OCI-LY1 (cell line): ENCODE results near the gene NMT1.

Experiments used
- H2AFZ ChIP-seq: fragments of 200-600 bp; sonication (generic), shearing (Covaris generic); 2 replicates; pipeline ENCODE4 v1.6.0; 2014; ENCODE audit warnings: antibody characterized with exemption, mild to moderate bottlenecking, low read length
- H3F3A ChIP-seq: fragments of 200-600 bp; sonication (generic), shearing (Covaris generic); 2 replicates; pipeline ENCODE4 v1.6.0; 2014; ENCODE audit warnings: mild to moderate bottlenecking, antibody characterized with exemption, low read length, moderate library complexity; ENCODE audit not compliant: insufficient read depth
- H3K27ac ChIP-seq: fragments of 200-600 bp; sonication (generic); 2 replicates; pipeline ENCODE4 v1.5.1; 2014; ENCODE audit warnings: low read length, mixed run types, mild to moderate bottlenecking, low read depth; ENCODE audit not compliant: poor library complexity, severe bottlenecking
- H3K27me3 ChIP-seq: fragments of 200-600 bp; sonication (generic); 2 replicates; pipeline ENCODE4 v1.6.0; 2014; ENCODE audit warnings: antibody characterized with exemption, mild to moderate bottlenecking, low read length, moderate library complexity; ENCODE audit not compliant: insufficient read depth
- H3K36me3 ChIP-seq: fragments of 200-600 bp; sonication (generic); 2 replicates; pipeline ENCODE4 v1.6.1; 2014; ENCODE audit warnings: mild to moderate bottlenecking, antibody characterized with exemption, low read length, moderate library complexity, mixed read lengths; ENCODE audit not compliant: insufficient read depth
- H3K4me1 ChIP-seq: fragments of 200-600 bp; sonication (generic); 2 replicates; pipeline ENCODE4 v1.5.1; 2014; ENCODE audit warnings: mild to moderate bottlenecking, low read length, moderate library complexity; ENCODE audit not compliant: insufficient read depth, severe bottlenecking
- H3K4me2 ChIP-seq: fragments of 200-600 bp; sonication (generic), shearing (Covaris generic); 2 replicates; pipeline ENCODE4 v1.6.1; 2014; ENCODE audit warnings: low read length
- H3K4me3 ChIP-seq: fragments of 200-600 bp; sonication (generic); 2 replicates; pipeline ENCODE4 v1.5.1; 2014; ENCODE audit warnings: low read length, low read depth, mild to moderate bottlenecking, mixed read lengths; ENCODE audit not compliant: poor library complexity, severe bottlenecking
- H3K79me2 ChIP-seq: fragments of 200-600 bp; shearing (Covaris generic); 2 replicates; pipeline ENCODE4 v1.6.1; 2016; ENCODE audit warnings: mixed run types, low read length, mixed read lengths; ENCODE audit not compliant: insufficient read depth
- H3K9ac ChIP-seq: fragments of 200-600 bp; sonication (generic), shearing (Covaris generic); 2 replicates; pipeline ENCODE4 v1.6.1; 2014; ENCODE audit warnings: mild to moderate bottlenecking, low read length, mixed read lengths
- H3K9me2 ChIP-seq: fragments of 200-600 bp; sonication (generic), shearing (Covaris generic); 2 replicates; pipeline ENCODE4 v1.6.1; 2014; ENCODE audit warnings: low read depth, mild to moderate bottlenecking, low read length, mixed read lengths
- H3K9me3 ChIP-seq: fragments of 200-600 bp; shearing (Covaris generic); 2 replicates; pipeline ENCODE4 v1.6.1; 2014; ENCODE audit warnings: low read length, mixed read lengths
- H4K20me1 ChIP-seq: fragments of 200-600 bp; sonication (generic), shearing (Covaris generic); 2 replicates; pipeline ENCODE4 v1.6.0; 2016; ENCODE audit warnings: mild to moderate bottlenecking, low read length; ENCODE audit not compliant: insufficient read depth
- EZH2 ChIP-seq: fragments of 200-600 bp; sonication (generic), shearing (Covaris generic); IDR thresholded peaks from 2 replicates; pipeline ENCODE4 v1.8.0; 2017; ENCODE audit warnings: borderline replicate concordance, mixed run types, mild to moderate bottlenecking, antibody characterized with exemption, low read length, moderate library complexity, mixed read lengths
- TF ChIP-seq, protein P1 (sequence below): fragments of 200-600 bp; sonication (generic), shearing (Covaris generic); IDR thresholded peaks from 2 replicates; pipeline ENCODE4 v1.5.1; 2017; ENCODE audit warnings: mild to moderate bottlenecking, antibody characterized with exemption, low read length, moderate library complexity, mixed read lengths

Gene NMT1

DNA sequence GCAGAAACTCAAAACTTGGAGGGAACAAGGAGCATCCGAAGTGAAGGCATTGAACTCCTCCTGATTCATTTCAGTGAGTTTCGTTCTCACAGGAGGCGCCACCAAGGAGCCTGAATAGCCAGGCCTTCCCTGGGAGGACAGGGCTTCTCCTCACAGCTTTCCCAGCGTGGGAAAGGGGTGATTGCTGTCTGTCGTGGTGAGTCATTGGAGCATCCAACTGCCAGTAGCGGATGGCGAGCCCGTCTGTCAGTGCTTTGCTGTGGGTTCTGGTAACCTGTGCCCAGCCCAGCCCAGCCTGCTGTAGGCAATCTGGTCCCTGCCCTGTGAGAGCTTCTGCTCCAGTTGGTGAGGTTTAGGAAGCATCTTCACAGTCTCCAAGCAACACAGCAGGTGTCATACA is 42.9 kb downstream of the NMT1 start:
- H3K36me3 ChIP-seq: peaks cover 86% of the 10 kb centered on the region
- no peak for TF ChIP-seq EZH2
- TF ChIP-seq, protein P1, sequence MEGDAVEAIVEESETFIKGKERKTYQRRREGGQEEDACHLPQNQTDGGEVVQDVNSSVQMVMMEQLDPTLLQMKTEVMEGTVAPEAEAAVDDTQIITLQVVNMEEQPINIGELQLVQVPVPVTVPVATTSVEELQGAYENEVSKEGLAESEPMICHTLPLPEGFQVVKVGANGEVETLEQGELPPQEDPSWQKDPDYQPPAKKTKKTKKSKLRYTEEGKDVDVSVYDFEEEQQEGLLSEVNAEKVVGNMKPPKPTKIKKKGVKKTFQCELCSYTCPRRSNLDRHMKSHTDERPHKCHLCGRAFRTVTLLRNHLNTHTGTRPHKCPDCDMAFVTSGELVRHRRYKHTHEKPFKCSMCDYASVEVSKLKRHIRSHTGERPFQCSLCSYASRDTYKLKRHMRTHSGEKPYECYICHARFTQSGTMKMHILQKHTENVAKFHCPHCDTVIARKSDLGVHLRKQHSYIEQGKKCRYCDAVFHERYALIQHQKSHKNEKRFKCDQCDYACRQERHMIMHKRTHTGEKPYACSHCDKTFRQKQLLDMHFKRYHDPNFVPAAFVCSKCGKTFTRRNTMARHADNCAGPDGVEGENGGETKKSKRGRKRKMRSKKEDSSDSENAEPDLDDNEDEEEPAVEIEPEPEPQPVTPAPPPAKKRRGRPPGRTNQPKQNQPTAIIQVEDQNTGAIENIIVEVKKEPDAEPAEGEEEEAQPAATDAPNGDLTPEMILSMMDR: no peak

DNA sequence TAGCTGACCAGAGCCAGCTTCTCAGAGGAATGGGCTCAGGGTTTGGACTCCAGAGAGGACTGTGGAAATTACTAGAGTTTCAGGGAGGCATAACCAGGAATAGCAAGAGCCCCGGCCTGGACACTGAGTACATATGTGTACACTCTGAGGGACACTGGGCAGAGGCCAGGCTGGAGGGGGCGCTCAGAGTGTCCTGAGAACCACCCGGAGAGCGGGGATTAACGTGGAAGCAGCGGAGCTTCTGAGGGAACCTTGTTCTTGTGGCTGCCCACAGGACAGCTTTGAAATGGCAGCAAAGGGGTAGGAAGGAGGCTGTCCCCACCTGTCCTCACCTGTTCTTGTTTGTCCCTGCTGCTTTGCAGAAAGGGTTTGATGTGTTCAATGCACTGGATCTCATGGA is 43.4 kb downstream of the NMT1 start:
- Histone ChIP-seq H3K9me3 (no peaks in the 10 kb centered on the region), H3K9me2 (no peaks in the 10 kb centered on the region), H3K27me3 (no peaks in the 10 kb centered on the region), H3F3A (no peaks in the 10 kb centered on the region), H3K9ac (no peak overlapping the region), H4K20me1 (no peaks in the 10 kb centered on the region), H3K4me1 (no peaks in the 10 kb centered on the region), H3K27ac (no peak overlapping the region), H3K79me2 (no peaks in the 10 kb centered on the region), H3K4me3 (no peak overlapping the region), H3K36me3 (peaks cover 83% of the 10 kb centered on the region), H3K4me2 (no peak overlapping the region), H2AFZ (no peak overlapping the region)
- TF ChIP-seq EZH2: no peak
- TF ChIP-seq, protein P1: no peak

More for the DNA sequence above, 42.9 kb downstream of the NMT1 start:
- Histone ChIP-seq H3K9me3 (no peaks in the 10 kb centered on the region), H3K79me2 (no peaks in the 10 kb centered on the region), H3K4me3 (no peak overlapping the region), H3K4me1 (no peaks in the 10 kb centered on the region), H3K9me2 (no peaks in the 10 kb centered on the region), H3F3A (no peaks in the 10 kb centered on the region), H3K27ac (no peak overlapping the region), H3K27me3 (no peaks in the 10 kb centered on the region), H4K20me1 (no peaks in the 10 kb centered on the region), H3K9ac (no peak overlapping the region), H3K4me2 (no peak overlapping the region), H2AFZ (no peak overlapping the region)

DNA sequence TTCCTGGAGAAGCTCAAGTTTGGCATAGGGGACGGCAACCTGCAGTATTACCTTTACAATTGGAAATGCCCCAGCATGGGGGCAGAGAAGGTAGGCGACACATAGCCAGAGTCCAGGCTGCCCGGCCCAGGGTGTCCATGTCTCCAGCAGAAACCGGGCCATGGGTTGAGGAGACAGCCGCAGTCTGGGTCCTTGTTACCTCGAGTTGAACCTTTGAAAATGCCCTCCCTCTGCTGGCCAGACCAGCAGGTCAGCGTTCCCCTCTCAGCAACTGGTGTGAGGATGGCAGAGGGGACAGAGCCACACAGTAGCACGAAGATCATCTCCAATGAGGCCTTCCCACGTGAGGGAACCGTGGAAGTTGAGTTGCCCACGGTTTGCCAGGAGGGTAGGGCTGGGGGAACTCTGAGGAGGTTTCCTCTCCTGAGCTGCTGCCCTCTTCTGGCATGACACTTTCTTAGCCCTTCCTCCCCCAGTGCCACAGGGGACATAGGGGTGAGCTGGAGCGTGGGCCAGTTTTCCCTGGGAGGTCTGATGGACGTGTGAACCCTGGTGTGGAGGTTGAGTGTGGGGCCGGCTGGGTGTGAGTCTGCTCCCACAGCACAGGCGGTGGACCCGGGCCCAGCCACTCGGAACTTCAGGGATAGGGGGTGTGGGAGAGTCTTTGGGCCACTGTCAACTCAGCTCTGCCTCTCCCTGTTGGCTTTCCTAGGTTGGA is 43.9 kb downstream of the NMT1 start:
- Histone ChIP-seq H3K4me2 (no peak overlapping the region), H3K79me2 (no peaks in the 10 kb centered on the region), H3K9me2 (no peaks in the 10 kb centered on the region), H3K9me3 (no peaks in the 10 kb centered on the region), H3K4me3 (no peak overlapping the region), H3K36me3 (peaks cover 78% of the 10 kb centered on the region), H3K9ac (no peak overlapping the region), H3F3A (no peaks in the 10 kb centered on the region), H3K27me3 (no peaks in the 10 kb centered on the region), H3K4me1 (no peaks in the 10 kb centered on the region), H4K20me1 (no peaks in the 10 kb centered on the region), H2AFZ (no peak overlapping the region), H3K27ac (no peak overlapping the region)
- TF ChIP-seq, protein P1: no peak
